GM12878 (cell line): ENCODE measurements around the gene ANKRD13D. TPM values are rescaled to one million over a fixed set of nuclear protein-coding genes. Genes with fewer than 3 reads are reported as not detected.

Source experiments
- ATAC-seq: fragments of 200-7000 bp; cut with Tn5 transposase; 3 replicates; pipeline ENCODE4 v1.9.1; 2020; ENCODE audit warnings: mild to moderate bottlenecking, moderate library complexity
- BruUV-seq: library from RNA; stranded (reverse); fragments of 400-500 nt; replicated peaks from 2 replicates; lab custom pipeline; 2021; lab: Mats Ljungman, UMichigan
- CTCF ChIA-PET: fragments of 300-600 bp; sonication (Branson Sonifier 250); formaldehyde crosslinking; extraction: SDS; loops from one replicate; lab custom pipeline; 2021; ENCODE audit warnings: inconsistent platforms; lab: Yijun Ruan, JAX
- POLR2A ChIA-PET: fragments of 350-600 bp; formaldehyde crosslinking; extraction: SDS; loops from one replicate; lab custom pipeline; 2021; ENCODE audit warnings: inconsistent platforms; lab: Charles Lee
- RAD21 ChIA-PET: fragments of 300-600 bp; sonication (Branson Sonifier 250); formaldehyde crosslinking; loops from one replicate; lab custom pipeline; 2023; ENCODE audit warnings: antibody characterized with exemption; ENCODE audit not compliant: unreplicated experiment; lab: Charles Lee
- SMC1A ChIA-PET: fragments of 300-600 bp; sonication (Branson Sonifier 250); formaldehyde crosslinking; loops from one replicate; lab custom pipeline; 2023; ENCODE audit not compliant: unreplicated experiment, uncharacterized antibody; lab: Charles Lee
- DNase-seq: peaks from one replicate; pipeline ENCODE4 v3.0.0-alpha.2; 2011; ENCODE audit warnings: low read depth, low spot score
- FAIRE-seq: peaks from 3 replicates; lab custom pipeline; 2011; peaks lifted over from hg19 to GRCh38; lab: Jason Lieb, UNC
- H2AFZ ChIP-seq: 2 replicates; pipeline ENCODE4 v1.6.0; 2011; ENCODE audit warnings: low read depth, low read length, control low read depth; ENCODE audit not compliant: control insufficient read depth
- H3K27ac ChIP-seq: 2 replicates; pipeline ENCODE4 v1.5.1; 2011; ENCODE audit warnings: control low read depth; ENCODE audit not compliant: control insufficient read depth, insufficient read depth
- H3K27me3 ChIP-seq, 2 experiments: replicated peaks in 1 of 2; 2 replicates each; pipeline versions ENCODE4 v1.6.0 to v1.6.1; 2011; ENCODE audit warnings: low read length in 1 of 2; ENCODE audit not compliant: control insufficient read depth in 2 of 2, insufficient read depth in 2 of 2
- H3K36me3 ChIP-seq, 2 experiments: 2 replicates each; pipeline ENCODE4 v1.5.1; 2011; ENCODE audit warnings: low read length in 1 of 2; ENCODE audit not compliant: control insufficient read depth in 2 of 2, insufficient read depth in 2 of 2
- H3K4me1 ChIP-seq: 2 replicates; pipeline ENCODE4 v1.6.1; 2011; ENCODE audit warnings: mild to moderate bottlenecking, low read length, moderate library complexity, mixed read lengths; ENCODE audit not compliant: control insufficient read depth, insufficient read depth
- H3K4me2 ChIP-seq: 2 replicates; pipeline ENCODE4 v1.6.0; 2011; ENCODE audit warnings: control low read depth; ENCODE audit not compliant: control insufficient read depth, insufficient read depth
- H3K4me3 ChIP-seq: fragments of 200-600 bp; sonication (generic); 2 replicates; pipeline ENCODE4 v1.5.1; 2016
- H3K79me2 ChIP-seq: 2 replicates; pipeline ENCODE4 v1.6.0; 2011; ENCODE audit warnings: low read length; ENCODE audit not compliant: control insufficient read depth, insufficient read depth
- H3K9ac ChIP-seq: 2 replicates; pipeline ENCODE4 v1.8.0; 2011; ENCODE audit warnings: low read length, control low read depth, mixed read lengths; ENCODE audit not compliant: control insufficient read depth, insufficient read depth
- H3K9me3 ChIP-seq: replicated peaks from 3 replicates; pipeline ENCODE4 v1.5.1; 2011; ENCODE audit warnings: mild to moderate bottlenecking, low read length; ENCODE audit not compliant: control insufficient read depth, insufficient read depth
- H4K20me1 ChIP-seq: 2 replicates; pipeline ENCODE4 v1.6.0; 2011; ENCODE audit not compliant: control insufficient read depth, insufficient read depth
- HDAC6 ChIP-seq: fragments of 200-600 bp; sonication (generic); IDR thresholded peaks from one replicate; pipeline ENCODE4 v1.8.0; 2017; ENCODE audit warnings: antibody characterized with exemption; ENCODE audit not compliant: unreplicated experiment
- HDGF ChIP-seq: fragments of 450-650 bp; IDR thresholded peaks from 2 replicates; pipeline ENCODE4 v1.6.1; 2016; ENCODE audit warnings: antibody characterized with exemption
- NFXL1 ChIP-seq: fragments of 450-650 bp; IDR thresholded peaks from 2 replicates; pipeline ENCODE4 v1.6.1; 2017; ENCODE audit warnings: antibody characterized with exemption, mild to moderate bottlenecking, borderline replicate concordance
- NR2C1 ChIP-seq: fragments of 450-650 bp; IDR thresholded peaks from 2 replicates; pipeline ENCODE4 v1.6.1; 2017; ENCODE audit warnings: antibody characterized with exemption, mild to moderate bottlenecking, moderate library complexity
- SMAD1 ChIP-seq: fragments of 450-650 bp; IDR thresholded peaks from 2 replicates; pipeline ENCODE4 v1.6.1; 2018; ENCODE audit warnings: mild to moderate bottlenecking, low read depth; ENCODE audit not compliant: partially characterized antibody
- ZNF384 ChIP-seq: IDR thresholded peaks from 2 replicates; pipeline ENCODE4 v1.6.1; 2012; ENCODE audit warnings: low read depth, mild to moderate bottlenecking, low read length, improper control_type of control experiment, borderline replicate concordance
- WGBS: methylation state at CpG from one replicate; pipeline ENCODE4 v1.1.6; 2016; ENCODE audit warnings: low lambda C conversion rate; ENCODE audit not compliant: insufficient replicate concordance, insufficient coverage; ENCODE audit errors: missing lambda C conversion rate; 5-methylcytosine and 5-hydroxymethylcytosine counted together
- in situ Hi-C: fragments of 300-500 bp; cut with MboI; formaldehyde crosslinking; loops from 9 replicates; pipeline ENCODE4 v1.14.3; 2018; ENCODE audit warnings: mixed read lengths
- intact Hi-C: fragments of 100-400 bp; cut with micrococcal nuclease; formaldehyde crosslinking; loops from one replicate; pipeline ENCODE4 v1.14.2; 2022; ENCODE audit not compliant: unreplicated experiment
- polyA plus RNA-seq, 11 experiments: library from polyadenylated mRNA; depleted of rRNA in 4 of 11; unstranded in 6 of 11; stranded (reverse) in 5 of 11; fragments of >200 nt; fragmentation: Nextera tagmentation in 4 of 11; fragmentation: Illumina TruSeq in 1 of 11; extraction: Ambion mirVana in 4 of 11; extraction: Trizol in 1 of 11; gene quantifications; 1 replicate in 1 of 11; 2 replicates in 10 of 11; pipeline versions ENCODE4 v1.2.1 to v1.2.3, GENCODE V29; 2011 to 2016; ENCODE audit warnings: inconsistent platforms in 2 of 11, missing spikeins in 2 of 11, low read depth in 1 of 11
- total RNA-seq, 4 experiments: library from RNA; depleted of rRNA in 3 of 4; stranded (reverse); fragments of >200 nt in 3 of 4; fragmentation: Illumina TruSeq in 1 of 4; extraction: Trizol in 1 of 4; gene quantifications; 2 replicates each; pipeline versions ENCODE4 v1.2.1 to v1.2.3, GENCODE V29; 2013 to 2021
- TF ChIP-seq, protein P1 (sequence below): fragments of 450-650 bp; IDR thresholded peaks from 2 replicates; pipeline ENCODE4 v1.6.1; 2017; ENCODE audit warnings: mild to moderate bottlenecking, moderate library complexity
- TF ChIP-seq, protein P2 (sequence below): IDR thresholded peaks from 2 replicates; pipeline ENCODE4 v1.6.1; 2011; ENCODE audit warnings: borderline replicate concordance, low read depth, mild to moderate bottlenecking, moderate library complexity, low read length; ENCODE audit not compliant: insufficient read depth, poor library complexity, severe bottlenecking
- TF ChIP-seq, protein P3 (sequence below): IDR thresholded peaks from 2 replicates; pipeline ENCODE4 v1.6.1; 2011; ENCODE audit warnings: mild to moderate bottlenecking, low read depth, low read length, moderate library complexity; ENCODE audit not compliant: insufficient replicate concordance
- TF ChIP-seq, protein P4 (sequence below): IDR thresholded peaks from 2 replicates; pipeline ENCODE4 v1.6.1; 2012; ENCODE audit warnings: low read depth, low read length, improper control_type of control experiment

The ANKRD13D gene
- total and polyA plus RNA-seq, 10 of the 15 experiments (the other 5 are each of a cell fraction or from before 2014, with no cell fraction given), result 2.0 to 56.2 (median 21.4) TPM

DNA sequence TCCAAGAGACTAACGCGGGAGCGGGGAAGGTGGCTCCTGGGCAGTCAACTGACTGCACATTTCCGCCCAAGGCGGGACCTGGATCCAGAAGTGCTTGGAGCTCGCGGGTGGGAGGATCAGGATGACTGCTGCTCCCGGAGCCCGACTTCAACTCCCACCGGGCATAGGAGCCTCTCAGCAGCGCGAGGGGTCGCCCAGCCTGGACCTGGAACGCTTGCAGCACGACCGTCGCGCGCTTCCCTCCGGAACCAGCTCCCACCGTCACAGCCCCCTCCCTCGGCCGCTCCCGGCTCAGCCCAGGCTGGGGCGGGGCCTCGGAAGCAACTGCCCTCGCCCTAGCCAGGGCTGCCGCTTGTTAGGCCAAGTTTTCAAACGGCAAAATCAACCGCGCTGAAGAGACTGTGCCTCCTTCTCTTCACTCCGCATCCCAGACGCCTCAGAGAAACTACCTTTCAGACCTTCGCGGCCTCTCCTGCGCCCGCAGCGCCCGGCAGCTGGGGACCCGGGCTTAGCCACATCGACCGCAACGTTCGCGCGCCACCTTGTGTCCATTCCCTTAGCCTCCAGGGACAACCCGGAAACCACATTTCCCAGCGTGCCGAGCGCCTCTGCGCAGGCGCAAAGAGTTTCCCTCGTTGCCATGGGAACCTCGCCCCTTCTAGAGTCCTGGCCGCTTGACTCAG lies 28.2 kb downstream of the ANKRD13D start:
- Histone ChIP-seq H3K27me3 (no peaks in the 10 kb centered on the region), H3K27ac (peak overlapping the region; percentile 85), H3K79me2 (no peaks in the 10 kb centered on the region), H2AFZ (peak overlapping the region; percentile 92), H3K9me3 (no peaks in the 10 kb centered on the region), H3K4me1 (peaks cover 3% of the 10 kb centered on the region), H3K4me3 (peak overlapping the region; percentile 80), H4K20me1 (no peaks in the 10 kb centered on the region), H3K4me2 (peak overlapping the region; percentile 95), H3K36me3 (no peaks in the 10 kb centered on the region), H3K9ac (peak overlapping the region; percentile 83)
- ATAC-seq (peak; percentile 88), DNase-seq (peak; percentile 92), FAIRE-seq (peak; percentile 94)
- SMC1A ChIA-PET, result interaction anchor here (0.7 to 7.6 kb wide), 28 partner anchors 9 to 266 kb away, joined by 3 to 82 read pairs (median 5); partner anchors contain the start of genes CLCF1, GRK2 and POLD4
- POLR2A ChIA-PET, result interaction anchor here (0.5 to 2.6 kb wide), 11 partner anchors 25 to 204 kb away, joined by 3 to 25 read pairs (median 4); partner anchors contain the start of genes ANKRD13D, GRK2 and POLD4
- intact Hi-C loops, result loop anchor here (1.0 to 2.0 kb wide), 5 partner anchors 29 to 236 kb away; no protein-coding TSS in a partner anchor
- RAD21 ChIA-PET, result interaction anchor here (0.6 to 7.8 kb wide), 30 partner anchors 9 to 956 kb away, joined by 3 to 75 read pairs (median 5); partner anchors contain the start of genes ANKRD13D, GRK2, KDM2A and POLD4
- WGBS, result under 1% methylated on average over 55 of the region's 55 CpGs
- TSS peak; percentile 84 for BruUV-seq
- CTCF ChIA-PET, result interaction anchor here (0.6 to 12.1 kb wide), 42 partner anchors 9 to 465 kb away, joined by 3 to 151 read pairs (median 4); partner anchors contain the start of genes ANKRD13D, GRK2, POLD4 and PPP1CA
- in situ Hi-C loops, result loop anchor here (5.0 kb wide), 1 partner anchor 55 kb away; no protein-coding TSS in a partner anchor
- TF ChIP-seq, protein P1, sequence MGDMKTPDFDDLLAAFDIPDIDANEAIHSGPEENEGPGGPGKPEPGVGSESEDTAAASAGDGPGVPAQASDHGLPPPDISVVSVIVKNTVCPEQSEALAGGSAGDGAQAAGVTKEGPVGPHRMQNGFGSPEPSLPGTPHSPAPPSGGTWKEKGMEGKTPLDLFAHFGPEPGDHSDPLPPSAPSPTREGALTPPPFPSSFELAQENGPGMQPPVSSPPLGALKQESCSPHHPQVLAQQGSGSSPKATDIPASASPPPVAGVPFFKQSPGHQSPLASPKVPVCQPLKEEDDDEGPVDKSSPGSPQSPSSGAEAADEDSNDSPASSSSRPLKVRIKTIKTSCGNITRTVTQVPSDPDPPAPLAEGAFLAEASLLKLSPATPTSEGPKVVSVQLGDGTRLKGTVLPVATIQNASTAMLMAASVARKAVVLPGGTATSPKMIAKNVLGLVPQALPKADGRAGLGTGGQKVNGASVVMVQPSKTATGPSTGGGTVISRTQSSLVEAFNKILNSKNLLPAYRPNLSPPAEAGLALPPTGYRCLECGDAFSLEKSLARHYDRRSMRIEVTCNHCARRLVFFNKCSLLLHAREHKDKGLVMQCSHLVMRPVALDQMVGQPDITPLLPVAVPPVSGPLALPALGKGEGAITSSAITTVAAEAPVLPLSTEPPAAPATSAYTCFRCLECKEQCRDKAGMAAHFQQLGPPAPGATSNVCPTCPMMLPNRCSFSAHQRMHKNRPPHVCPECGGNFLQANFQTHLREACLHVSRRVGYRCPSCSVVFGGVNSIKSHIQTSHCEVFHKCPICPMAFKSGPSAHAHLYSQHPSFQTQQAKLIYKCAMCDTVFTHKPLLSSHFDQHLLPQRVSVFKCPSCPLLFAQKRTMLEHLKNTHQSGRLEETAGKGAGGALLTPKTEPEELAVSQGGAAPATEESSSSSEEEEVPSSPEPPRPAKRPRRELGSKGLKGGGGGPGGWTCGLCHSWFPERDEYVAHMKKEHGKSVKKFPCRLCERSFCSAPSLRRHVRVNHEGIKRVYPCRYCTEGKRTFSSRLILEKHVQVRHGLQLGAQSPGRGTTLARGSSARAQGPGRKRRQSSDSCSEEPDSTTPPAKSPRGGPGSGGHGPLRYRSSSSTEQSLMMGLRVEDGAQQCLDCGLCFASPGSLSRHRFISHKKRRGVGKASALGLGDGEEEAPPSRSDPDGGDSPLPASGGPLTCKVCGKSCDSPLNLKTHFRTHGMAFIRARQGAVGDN, result no peak; the same call in 1 of the 2 replicates
- no peak for TF ChIP-seq NFXL1
- no peak for TF ChIP-seq NR2C1
- TF ChIP-seq SMAD1, result peak; percentile 29
- peak; percentile 69 for TF ChIP-seq HDGF
- TF ChIP-seq ZNF384, result 0 out of 2 replicates have a peak, but pooled peaks have one; percentile 13
- no peak for TF ChIP-seq HDAC6
- TF ChIP-seq, protein P2, sequence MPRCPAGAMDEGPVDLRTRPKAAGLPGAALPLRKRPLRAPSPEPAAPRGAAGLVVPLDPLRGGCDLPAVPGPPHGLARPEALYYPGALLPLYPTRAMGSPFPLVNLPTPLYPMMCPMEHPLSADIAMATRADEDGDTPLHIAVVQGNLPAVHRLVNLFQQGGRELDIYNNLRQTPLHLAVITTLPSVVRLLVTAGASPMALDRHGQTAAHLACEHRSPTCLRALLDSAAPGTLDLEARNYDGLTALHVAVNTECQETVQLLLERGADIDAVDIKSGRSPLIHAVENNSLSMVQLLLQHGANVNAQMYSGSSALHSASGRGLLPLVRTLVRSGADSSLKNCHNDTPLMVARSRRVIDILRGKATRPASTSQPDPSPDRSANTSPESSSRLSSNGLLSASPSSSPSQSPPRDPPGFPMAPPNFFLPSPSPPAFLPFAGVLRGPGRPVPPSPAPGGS, result no peak
- TF ChIP-seq, protein P3, sequence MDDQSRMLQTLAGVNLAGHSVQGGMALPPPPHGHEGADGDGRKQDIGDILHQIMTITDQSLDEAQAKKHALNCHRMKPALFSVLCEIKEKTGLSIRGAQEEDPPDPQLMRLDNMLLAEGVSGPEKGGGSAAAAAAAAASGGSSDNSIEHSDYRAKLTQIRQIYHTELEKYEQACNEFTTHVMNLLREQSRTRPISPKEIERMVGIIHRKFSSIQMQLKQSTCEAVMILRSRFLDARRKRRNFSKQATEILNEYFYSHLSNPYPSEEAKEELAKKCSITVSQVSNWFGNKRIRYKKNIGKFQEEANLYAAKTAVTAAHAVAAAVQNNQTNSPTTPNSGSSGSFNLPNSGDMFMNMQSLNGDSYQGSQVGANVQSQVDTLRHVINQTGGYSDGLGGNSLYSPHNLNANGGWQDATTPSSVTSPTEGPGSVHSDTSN, result no peak
- TF ChIP-seq, protein P4, sequence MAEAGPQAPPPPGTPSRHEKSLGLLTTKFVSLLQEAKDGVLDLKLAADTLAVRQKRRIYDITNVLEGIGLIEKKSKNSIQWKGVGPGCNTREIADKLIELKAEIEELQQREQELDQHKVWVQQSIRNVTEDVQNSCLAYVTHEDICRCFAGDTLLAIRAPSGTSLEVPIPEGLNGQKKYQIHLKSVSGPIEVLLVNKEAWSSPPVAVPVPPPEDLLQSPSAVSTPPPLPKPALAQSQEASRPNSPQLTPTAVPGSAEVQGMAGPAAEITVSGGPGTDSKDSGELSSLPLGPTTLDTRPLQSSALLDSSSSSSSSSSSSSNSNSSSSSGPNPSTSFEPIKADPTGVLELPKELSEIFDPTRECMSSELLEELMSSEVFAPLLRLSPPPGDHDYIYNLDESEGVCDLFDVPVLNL, result peak; percentile 63; the same call in 1 of the 2 replicates
